Bronchial epithelial cell (primary cell): ENCODE measurements around the gene ATP1B3. TPM values are rescaled to one million over a fixed set of nuclear protein-coding genes. Genes with fewer than 3 reads are reported as not detected.
A peak's percentile ranks its signal among the peaks of the same experiment; 100 is the strongest.
"Not testable (repeated sequence)": the region's sequence is repeated elsewhere in the genome, so short reads cannot be mapped to it uniquely, and the experiment has no call there.

Experiments used
- DNase-seq: peaks from one replicate; pipeline ENCODE4 v3.0.0-alpha.2; 2010; ENCODE audit warnings: low read depth
- FAIRE-seq: peaks from 2 replicates; lab custom pipeline; 2011; peaks lifted over from hg19 to GRCh38; lab: Jason Lieb, UNC
- H3K27me3 ChIP-seq: 2 replicates; pipeline ENCODE4 v1.5.1; 2011; ENCODE audit warnings: low read length; ENCODE audit not compliant: control insufficient read depth, insufficient read depth
- H3K36me3 ChIP-seq: 2 replicates; pipeline ENCODE4 v1.5.1; 2011; ENCODE audit warnings: low read length; ENCODE audit not compliant: control insufficient read depth, insufficient read depth
- H3K4me3 ChIP-seq: 2 replicates; pipeline ENCODE4 v1.5.1; 2011; ENCODE audit warnings: mild to moderate bottlenecking, low read depth, low read length, control low read depth
- total RNA-seq: library from RNA; depleted of rRNA; stranded (reverse); fragments of >200 nt; gene quantifications from 2 replicates; pipeline ENCODE4 v1.2.1, GENCODE V29; 2014
- TF ChIP-seq, protein P1 (sequence below): IDR thresholded peaks from 2 replicates; pipeline ENCODE4 v1.5.1; 2011; ENCODE audit warnings: mild to moderate bottlenecking, moderate library complexity, low read length, control low read depth, inconsistent platforms; ENCODE audit not compliant: insufficient read depth, severe bottlenecking

Gene ATP1B3
- total RNA-seq, 1 donor from 2014 or later, result 89.5 TPM

- no peaks in the 10 kb centered on the region for H3K27me3 ChIP-seq
- H3K36me3 ChIP-seq, result peaks cover 5% of the 10 kb centered on the region
- DNase-seq (no peak), FAIRE-seq (no peak)
- H3K4me3 ChIP-seq, result no peak overlapping the region
- TF ChIP-seq, protein P1, sequence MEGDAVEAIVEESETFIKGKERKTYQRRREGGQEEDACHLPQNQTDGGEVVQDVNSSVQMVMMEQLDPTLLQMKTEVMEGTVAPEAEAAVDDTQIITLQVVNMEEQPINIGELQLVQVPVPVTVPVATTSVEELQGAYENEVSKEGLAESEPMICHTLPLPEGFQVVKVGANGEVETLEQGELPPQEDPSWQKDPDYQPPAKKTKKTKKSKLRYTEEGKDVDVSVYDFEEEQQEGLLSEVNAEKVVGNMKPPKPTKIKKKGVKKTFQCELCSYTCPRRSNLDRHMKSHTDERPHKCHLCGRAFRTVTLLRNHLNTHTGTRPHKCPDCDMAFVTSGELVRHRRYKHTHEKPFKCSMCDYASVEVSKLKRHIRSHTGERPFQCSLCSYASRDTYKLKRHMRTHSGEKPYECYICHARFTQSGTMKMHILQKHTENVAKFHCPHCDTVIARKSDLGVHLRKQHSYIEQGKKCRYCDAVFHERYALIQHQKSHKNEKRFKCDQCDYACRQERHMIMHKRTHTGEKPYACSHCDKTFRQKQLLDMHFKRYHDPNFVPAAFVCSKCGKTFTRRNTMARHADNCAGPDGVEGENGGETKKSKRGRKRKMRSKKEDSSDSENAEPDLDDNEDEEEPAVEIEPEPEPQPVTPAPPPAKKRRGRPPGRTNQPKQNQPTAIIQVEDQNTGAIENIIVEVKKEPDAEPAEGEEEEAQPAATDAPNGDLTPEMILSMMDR, result no peak
Observed at GRCh38 chr3:141905129-141905528, 28.7 kb downstream of the ATP1B3 start.

GRCh38 chr3:141909408-141909807 lies 33.0 kb downstream of the ATP1B3 start:
- H3K36me3 ChIP-seq, result peaks cover 10% of the 10 kb centered on the region
- no peaks in the 10 kb centered on the region for H3K27me3 ChIP-seq
- DNase-seq (no peak), FAIRE-seq (peak; percentile 72)
- H3K4me3 ChIP-seq, result no peak overlapping the region
- TF ChIP-seq, protein P1, result no peak

DNA sequence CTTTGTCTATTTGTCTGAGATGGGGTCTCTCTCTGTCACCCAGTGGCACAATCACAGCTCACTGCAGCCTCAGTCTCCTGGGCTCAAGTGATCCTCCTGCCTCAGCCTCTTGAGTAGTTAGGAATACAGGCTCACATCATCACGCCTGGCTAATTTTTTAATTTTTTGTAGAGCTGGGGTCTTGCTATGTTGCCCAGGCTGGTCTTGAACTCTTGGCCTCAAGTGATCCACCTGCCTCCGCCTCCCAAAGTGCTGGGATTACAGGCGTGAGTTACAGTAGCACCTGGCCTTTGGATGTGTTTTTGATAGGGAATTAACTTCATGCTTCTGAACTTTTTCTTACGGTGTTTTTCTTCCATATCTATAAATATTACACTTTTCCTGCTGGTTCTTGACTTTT lies 33.5 kb downstream of the ATP1B3 start:
- not testable (repeated sequence) for FAIRE-seq, H3K4me3 ChIP-seq, H3K36me3 ChIP-seq, H3K27me3 ChIP-seq, DNase-seq

- Histone ChIP-seq H3K27me3 (no peaks in the 10 kb centered on the region), H3K36me3 (peaks cover 9% of the 10 kb centered on the region), H3K4me3 (no peak overlapping the region)
- DNase-seq (peak; percentile 63), FAIRE-seq (no peak)
- TF ChIP-seq, protein P1, result peak; percentile 47
Observed at GRCh38 chr3:141913150-141913811, 36.8 kb downstream of the ATP1B3 start.

DNA sequence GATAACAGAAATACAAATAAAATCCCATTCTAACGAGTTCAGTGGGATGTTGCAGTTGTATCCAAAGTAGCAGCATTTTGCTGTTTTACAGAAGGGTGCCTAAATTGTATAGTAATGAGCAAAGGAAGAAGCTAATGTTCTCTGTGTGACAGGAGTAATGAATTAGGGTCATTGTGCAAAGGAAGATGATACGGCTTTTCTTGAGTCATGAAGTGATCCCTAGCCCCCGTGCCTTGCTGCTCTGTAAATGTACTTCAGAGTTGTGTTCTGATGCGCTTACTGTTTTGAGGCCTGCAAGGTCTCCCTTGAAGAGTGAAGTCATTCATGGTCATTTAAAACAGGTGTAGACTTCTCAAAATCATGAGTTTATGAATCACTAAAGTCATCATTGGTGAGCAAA lies 37.9 kb downstream of the ATP1B3 start:
- peaks cover 9% of the 10 kb centered on the region for H3K36me3 ChIP-seq
- no peaks in the 10 kb centered on the region for H3K27me3 ChIP-seq
- no peak overlapping the region for H3K4me3 ChIP-seq
- FAIRE-seq, result no peak
- TF ChIP-seq, protein P1, result no peak
- DNase-seq, result no peak

- no peaks in the 10 kb centered on the region for H3K27me3 ChIP-seq
- FAIRE-seq (no peak), DNase-seq (no peak)
- no peak overlapping the region for H3K4me3 ChIP-seq
- H3K36me3 ChIP-seq, result peaks cover 11% of the 10 kb centered on the region
- TF ChIP-seq, protein P1, result no peak
Observed at GRCh38 chr3:141915016-141915415, 38.6 kb downstream of the ATP1B3 start.
